Thoracic aorta (tissue), 2 donors: ENCODE data around the gene RSRC1. TPM values are rescaled to one million over a fixed set of nuclear protein-coding genes. Genes with fewer than 3 reads are reported as not detected.

Experiments
- ATAC-seq: fragments of 150-250 bp; one replicate; pipeline ENCODE4 v1.8.0; 2017; ENCODE audit warnings: low read depth; ENCODE audit not compliant: insufficient number of reproducible peaks, low FRiP score
- DNase-seq: peaks from one replicate; pipeline ENCODE4 v3.0.0-alpha.2; 2020; ENCODE audit warnings: low spot score
- H3K27ac ChIP-seq, 2 donors: fragments of 200-600 bp; sonication (generic); 1 replicate in 1 of 2; 2 replicates in 1 of 2; pipeline ENCODE4 v1.5.1; 2016; ENCODE audit warnings: mild to moderate bottlenecking in 2 of 2, moderate library complexity in 2 of 2
- H3K27me3 ChIP-seq: fragments of 200-600 bp; sonication (generic); replicated peaks from 2 replicates; pipeline ENCODE4 v1.6.0; 2016; ENCODE audit warnings: mild to moderate bottlenecking; ENCODE audit not compliant: insufficient read depth
- H3K36me3 ChIP-seq: fragments of 200-600 bp; sonication (generic); one replicate; pipeline ENCODE4 v1.5.1; 2016
- H3K4me1 ChIP-seq, 2 donors: fragments of 200-600 bp; sonication (generic); 1 replicate in 1 of 2; 2 replicates in 1 of 2; pipeline versions ENCODE4 v1.5.1 to v1.6.0; 2016; ENCODE audit warnings: low read depth in 2 of 2, mild to moderate bottlenecking in 1 of 2; ENCODE audit not compliant: control insufficient read depth in 1 of 2
- H3K4me3 ChIP-seq: fragments of 200-600 bp; sonication (generic); 2 replicates; pipeline ENCODE4 v1.5.1; 2016; ENCODE audit warnings: mild to moderate bottlenecking
- H3K9me3 ChIP-seq: fragments of 200-600 bp; sonication (generic); 2 replicates; pipeline ENCODE4 v1.5.1; 2016
- total RNA-seq, 2 donors: library from RNA; depleted of rRNA; stranded (reverse); fragments of >200 nt; gene quantifications; one replicate each; pipeline versions ENCODE4 v1.1.0 to v1.2.3, GENCODE V29; 2016
- TF ChIP-seq, protein P1 (sequence below): fragments of 200-600 bp; sonication (generic); IDR thresholded peaks from one replicate; pipeline ENCODE4 v1.5.1; 2019; ENCODE audit warnings: antibody characterized with exemption

RSRC1 gene
- total RNA-seq, 2 donors from 2014 or later, result 26.6 to 39.5 TPM

DNA sequence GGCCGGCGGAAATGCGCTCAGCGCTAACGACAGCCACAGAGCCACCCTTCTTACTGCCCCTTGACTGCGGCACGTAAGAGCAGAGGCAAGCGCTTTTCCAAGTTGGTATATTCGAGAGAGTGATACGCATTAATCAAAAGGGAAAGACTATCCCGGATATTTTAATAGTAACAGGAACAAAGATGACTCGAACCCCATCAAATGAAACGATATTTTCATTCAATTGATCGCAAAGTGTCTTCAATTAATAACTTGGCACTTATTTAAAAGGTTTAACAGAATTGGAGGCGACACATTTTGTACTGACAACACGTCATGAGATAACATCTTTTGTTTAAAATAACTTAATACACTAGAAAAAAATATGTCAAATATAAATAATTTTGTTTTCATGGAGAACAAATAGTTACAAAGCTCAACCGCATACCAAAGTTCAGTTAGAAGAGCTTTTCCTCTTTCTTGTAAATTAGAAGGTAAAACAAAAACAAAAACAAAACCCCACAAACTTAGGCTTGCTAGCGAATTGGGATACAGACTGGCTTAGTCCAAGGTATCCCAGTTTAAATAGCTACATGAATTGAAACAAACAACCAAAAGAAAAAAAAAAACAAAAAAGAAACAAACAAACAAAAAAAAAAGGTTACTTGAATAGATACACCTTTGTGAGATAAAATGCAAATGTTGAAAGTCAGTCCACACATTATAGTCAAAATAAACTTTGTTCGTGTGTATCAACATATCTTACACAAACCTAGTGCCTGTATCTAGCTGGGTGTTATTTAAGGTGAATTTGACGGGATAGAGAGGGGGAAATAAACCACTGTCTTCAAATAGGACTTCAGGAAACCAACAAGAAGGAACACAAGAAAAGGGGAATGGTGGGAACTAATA is 13.8 kb upstream of the RSRC1 start:
- no peaks in the 10 kb centered on the region for H3K9me3 ChIP-seq
- no peak for DNase-seq
- no peak overlapping the region for H3K27ac ChIP-seq
- ATAC-seq, result no peak
- H3K27me3 ChIP-seq, result peaks cover 47% of the 10 kb centered on the region
- no peak overlapping the region for H3K4me3 ChIP-seq
- peaks cover 3 to 10% of the 10 kb centered on the region in 2 donors for H3K4me1 ChIP-seq
- TF ChIP-seq, protein P1, sequence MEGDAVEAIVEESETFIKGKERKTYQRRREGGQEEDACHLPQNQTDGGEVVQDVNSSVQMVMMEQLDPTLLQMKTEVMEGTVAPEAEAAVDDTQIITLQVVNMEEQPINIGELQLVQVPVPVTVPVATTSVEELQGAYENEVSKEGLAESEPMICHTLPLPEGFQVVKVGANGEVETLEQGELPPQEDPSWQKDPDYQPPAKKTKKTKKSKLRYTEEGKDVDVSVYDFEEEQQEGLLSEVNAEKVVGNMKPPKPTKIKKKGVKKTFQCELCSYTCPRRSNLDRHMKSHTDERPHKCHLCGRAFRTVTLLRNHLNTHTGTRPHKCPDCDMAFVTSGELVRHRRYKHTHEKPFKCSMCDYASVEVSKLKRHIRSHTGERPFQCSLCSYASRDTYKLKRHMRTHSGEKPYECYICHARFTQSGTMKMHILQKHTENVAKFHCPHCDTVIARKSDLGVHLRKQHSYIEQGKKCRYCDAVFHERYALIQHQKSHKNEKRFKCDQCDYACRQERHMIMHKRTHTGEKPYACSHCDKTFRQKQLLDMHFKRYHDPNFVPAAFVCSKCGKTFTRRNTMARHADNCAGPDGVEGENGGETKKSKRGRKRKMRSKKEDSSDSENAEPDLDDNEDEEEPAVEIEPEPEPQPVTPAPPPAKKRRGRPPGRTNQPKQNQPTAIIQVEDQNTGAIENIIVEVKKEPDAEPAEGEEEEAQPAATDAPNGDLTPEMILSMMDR, result no peak
- H3K36me3 ChIP-seq, result no peaks in the 10 kb centered on the region

DNA sequence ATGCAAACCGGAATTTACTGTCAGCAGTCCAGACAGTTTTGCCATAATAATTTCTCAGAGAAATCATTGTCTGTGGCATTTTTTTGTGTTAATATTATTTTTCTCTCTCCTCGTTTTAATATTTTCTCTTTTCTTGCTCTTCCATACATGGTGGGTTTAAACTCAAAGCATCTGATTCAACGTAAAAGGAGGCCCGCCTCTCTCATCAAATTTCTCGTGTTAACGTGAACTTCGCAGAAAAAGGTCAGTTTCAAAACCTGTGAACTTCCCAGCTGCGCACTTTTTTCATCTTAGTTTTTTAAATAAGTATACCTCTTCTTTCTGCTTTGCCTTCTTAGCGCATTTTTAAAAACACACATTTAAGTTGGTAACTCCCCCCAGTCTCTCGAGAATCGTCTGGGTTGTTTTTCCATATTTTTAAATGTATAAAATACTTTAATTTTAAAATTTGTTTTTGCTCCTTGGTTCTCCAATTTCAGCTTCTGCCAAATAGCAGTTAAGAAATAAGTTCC is 12.8 kb upstream of the RSRC1 start:
- Histone ChIP-seq H3K4me3 (peak overlapping the region; percentile 70), H3K27me3 (peaks cover 57% of the 10 kb centered on the region), H3K36me3 (no peaks in the 10 kb centered on the region), H3K27ac (no peak overlapping the region), H3K9me3 (no peaks in the 10 kb centered on the region), H3K4me1 (peaks cover 3 to 10% of the 10 kb centered on the region in 2 donors)
- DNase-seq (no peak), ATAC-seq (no peak)
- TF ChIP-seq, protein P1, result no peak

DNA sequence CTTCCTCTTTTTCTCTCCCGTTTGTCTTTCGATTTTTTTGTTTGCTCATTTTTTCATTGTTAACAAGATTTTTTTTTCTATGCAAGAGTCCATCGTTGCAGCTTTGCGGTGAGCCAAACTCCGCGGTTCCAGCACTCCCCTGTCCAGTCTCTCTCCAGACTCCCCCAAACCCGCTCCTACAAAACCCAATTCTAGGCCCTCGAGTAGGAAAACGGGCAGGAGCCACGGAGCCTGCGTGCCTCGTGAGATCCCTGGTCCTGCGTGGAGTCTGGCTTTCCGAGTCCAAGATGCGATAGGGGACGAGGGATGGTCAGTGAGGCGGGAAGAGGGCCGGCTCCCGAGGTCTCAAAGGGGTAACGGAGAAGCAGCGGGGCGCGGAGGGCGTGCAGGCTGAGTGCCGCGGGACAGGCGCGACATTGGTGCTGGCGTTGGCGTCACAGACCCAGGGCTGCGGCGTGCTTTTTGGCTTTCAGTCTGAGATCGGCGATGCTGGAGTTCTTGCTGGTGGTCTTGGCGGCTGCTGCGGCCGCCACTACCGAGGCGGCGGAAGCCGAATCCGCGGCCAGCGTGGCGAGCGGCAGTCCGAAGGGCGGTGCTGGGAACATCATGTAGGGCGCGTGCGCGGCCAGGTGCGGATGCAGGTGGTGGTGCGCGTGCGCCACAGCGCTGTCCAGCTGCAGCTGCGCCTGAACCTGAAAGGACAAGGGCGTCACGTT is 12.1 kb upstream of the RSRC1 start:
- TF ChIP-seq, protein P1, result no peak
- Histone ChIP-seq H3K9me3 (no peaks in the 10 kb centered on the region), H3K27ac (no peak overlapping the region), H3K27me3 (peaks cover 63% of the 10 kb centered on the region), H3K4me3 (peak overlapping the region; percentile 70), H3K36me3 (no peaks in the 10 kb centered on the region), H3K4me1 (peaks cover 3 to 11% of the 10 kb centered on the region in 2 donors)
- DNase-seq (no peak), ATAC-seq (no peak)

DNA sequence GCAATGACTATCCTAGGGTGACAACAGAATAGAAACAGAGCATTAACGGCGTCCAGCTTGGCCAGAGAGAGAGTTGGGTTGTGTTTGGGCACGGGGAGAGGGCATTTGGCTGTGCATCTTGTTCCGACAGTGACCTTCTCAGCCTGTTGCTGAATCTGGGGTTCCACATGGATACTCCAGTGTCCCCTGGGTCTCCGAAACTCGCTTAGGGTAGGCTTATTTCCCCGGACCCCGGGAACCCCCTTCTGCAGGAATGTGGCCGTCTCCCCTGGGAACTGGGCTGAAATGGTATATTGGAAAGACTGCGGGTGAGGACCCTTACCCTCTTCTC is 11.6 kb upstream of the RSRC1 start:
- ATAC-seq (no peak), DNase-seq (no peak)
- Histone ChIP-seq H3K9me3 (no peaks in the 10 kb centered on the region), H3K4me3 (peak overlapping the region; percentile 70), H3K27me3 (peaks cover 64% of the 10 kb centered on the region), H3K36me3 (no peaks in the 10 kb centered on the region), H3K4me1 (peaks cover 3 to 17% of the 10 kb centered on the region in 2 donors), H3K27ac (no peak overlapping the region)
- TF ChIP-seq, protein P1, result no peak

DNA sequence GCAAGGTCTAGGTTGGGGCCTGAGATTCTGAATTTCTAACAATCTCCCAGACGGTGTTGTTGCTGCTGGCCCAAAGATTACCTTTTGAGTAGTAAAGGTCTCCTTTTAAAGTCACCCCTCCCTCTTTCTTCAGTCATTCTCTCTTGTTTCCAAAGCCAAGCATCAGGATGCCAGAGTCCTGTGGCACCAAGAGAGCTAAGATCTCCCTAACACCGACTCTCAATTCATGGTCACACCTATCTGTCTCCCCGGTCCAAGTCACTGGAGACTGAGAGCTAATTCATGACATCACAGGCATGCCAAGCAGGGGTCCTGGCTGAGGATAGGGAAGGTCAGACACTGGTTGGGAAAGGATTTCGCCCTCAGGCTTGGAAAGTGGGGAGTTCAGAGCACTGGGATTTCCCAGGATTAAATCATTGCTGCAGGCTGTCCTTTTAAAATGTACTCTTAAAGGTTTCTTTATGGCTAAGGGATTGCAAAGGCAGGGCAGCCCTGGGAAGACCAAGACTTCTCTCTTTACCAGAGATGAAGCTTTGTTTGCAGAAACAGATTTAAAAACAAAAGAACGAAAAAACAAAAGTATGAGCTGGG is 11.0 kb upstream of the RSRC1 start:
- Histone ChIP-seq H3K4me3 (no peak overlapping the region), H3K27ac (no peak overlapping the region), H3K4me1 (peaks cover 3 to 23% of the 10 kb centered on the region in 2 donors), H3K36me3 (no peaks in the 10 kb centered on the region), H3K27me3 (peaks cover 64% of the 10 kb centered on the region), H3K9me3 (no peaks in the 10 kb centered on the region)
- DNase-seq (no peak), ATAC-seq (no peak)
- TF ChIP-seq, protein P1, result no peak
